ENCODE measurements around the gene RTP2. TPM values are rescaled to one million over a fixed set of nuclear protein-coding genes. Genes with fewer than 3 reads are reported as not detected.

The RTP2 gene
- total RNA-seq, 1 donor from 2014 or later: not detected

DNA sequence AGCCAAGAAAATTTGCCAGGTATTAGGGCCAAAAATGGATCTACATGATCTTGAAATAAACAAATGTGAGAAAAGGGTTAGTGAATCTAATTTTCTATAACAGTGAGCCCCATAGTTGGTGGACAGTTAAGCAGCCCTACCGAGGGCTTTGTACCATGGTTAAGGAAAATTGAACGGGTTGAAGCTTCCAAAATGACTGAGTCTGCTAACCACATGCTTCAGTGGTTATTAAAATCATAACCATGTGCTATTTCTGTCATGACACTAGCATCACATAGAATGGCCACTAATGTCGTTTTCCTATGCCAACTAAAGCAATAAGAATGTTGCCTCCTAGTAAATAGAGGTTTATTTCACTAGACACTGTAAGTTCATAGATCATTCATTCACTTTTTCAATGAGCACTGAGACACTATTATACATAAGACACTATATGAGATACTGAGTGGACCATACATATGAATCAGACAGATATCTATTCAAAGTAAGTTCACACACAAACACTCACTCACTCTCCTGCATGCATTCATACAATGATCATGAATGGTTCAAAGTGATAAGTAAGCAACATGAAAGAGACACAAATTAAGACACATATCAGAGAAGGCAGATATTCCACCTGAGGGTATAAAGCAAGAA lies 36.5 kb downstream of the RTP2 start:
- Mint-ChIP-seq H3K9me3 (no peaks in the 10 kb centered on the region), H3K27me3 (ENCODE audit: insufficient read depth, low read depth) (peaks cover 16% of the 10 kb centered on the region), H3K4me3 (no peak overlapping the region), H3K4me1 (peaks cover 8% of the 10 kb centered on the region), H3K27ac (no peak overlapping the region), H3K36me3 (no peaks in the 10 kb centered on the region)
- peaks cover 6% of the 10 kb centered on the region for H3F3A ChIP-seq (ENCODE audit: low read depth)
- peaks cover 27% of the 10 kb centered on the region for H3K27me3 ChIP-seq
- no peak for DNase-seq (ENCODE audit: low spot score)
- no peak overlapping the region for H3K4me3 ChIP-seq
- no peaks in the 10 kb centered on the region for H3K79me2 ChIP-seq (ENCODE audit: low read depth)
- TF ChIP-seq CTCF (IDR thresholded peaks at IDR 0.05): no peak
- no peak for TF ChIP-seq EZH2 (IDR thresholded peaks at IDR 0.05)
- TF ChIP-seq EZH2phosphoT487 (IDR thresholded peaks at IDR 0.05): no peak
- H3K9ac ChIP-seq: no peak overlapping the region
- no peak overlapping the region for H3K4me2 ChIP-seq
- no peaks in the 10 kb centered on the region for H3K36me3 ChIP-seq
- H3K9me3 ChIP-seq (ENCODE audit: low read depth): no peaks in the 10 kb centered on the region
- H2AFZ ChIP-seq (replicated peaks): no peak overlapping the region
- peaks cover 2% of the 10 kb centered on the region for H3K4me1 ChIP-seq
- peaks cover 4% of the 10 kb centered on the region for H4K20me1 ChIP-seq (ENCODE audit: low read depth)
- H3K27ac ChIP-seq: no peak overlapping the region

DNA sequence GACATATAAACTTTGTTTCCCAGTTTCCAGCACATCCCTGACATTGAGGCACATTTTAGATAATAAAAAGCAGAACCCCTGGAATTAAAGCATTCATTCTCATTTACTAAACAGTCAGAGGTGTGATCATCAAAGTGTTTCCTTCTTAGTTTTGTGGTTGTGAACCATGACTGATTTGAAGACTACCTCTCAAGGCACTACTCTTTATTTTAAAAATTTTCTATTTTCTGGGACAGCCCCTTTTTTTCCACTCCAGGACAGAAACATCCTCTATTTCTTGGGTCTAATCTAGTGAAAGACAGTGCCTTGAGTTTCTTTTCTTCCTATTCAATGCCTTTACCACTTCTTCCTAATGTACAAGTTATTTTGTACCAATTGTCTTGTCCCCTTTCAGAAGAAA lies 37.3 kb downstream of the RTP2 start:
- H3F3A ChIP-seq (ENCODE audit: low read depth): no peaks in the 10 kb centered on the region
- no peak overlapping the region for H3K4me3 ChIP-seq
- no peaks in the 10 kb centered on the region for H3K9me3 ChIP-seq (ENCODE audit: low read depth)
- Mint-ChIP-seq H3K4me1 (peaks cover 4% of the 10 kb centered on the region), H3K27me3 (ENCODE audit: insufficient read depth, low read depth) (peaks cover 12% of the 10 kb centered on the region), H3K9me3 (no peaks in the 10 kb centered on the region), H3K27ac (no peak overlapping the region), H3K4me3 (no peak overlapping the region), H3K36me3 (no peaks in the 10 kb centered on the region)
- no peaks in the 10 kb centered on the region for H3K36me3 ChIP-seq
- DNase-seq (ENCODE audit: low spot score): no peak
- H3K9ac ChIP-seq: no peak overlapping the region
- no peak overlapping the region for H3K27ac ChIP-seq
- no peak overlapping the region for H3K4me2 ChIP-seq
- peaks cover 3% of the 10 kb centered on the region for H4K20me1 ChIP-seq (ENCODE audit: low read depth)
- no peak overlapping the region for H2AFZ ChIP-seq (replicated peaks)
- no peaks in the 10 kb centered on the region for H3K79me2 ChIP-seq (ENCODE audit: low read depth)
- H3K27me3 ChIP-seq: peaks cover 19% of the 10 kb centered on the region
- TF ChIP-seq CTCF (IDR thresholded peaks at IDR 0.05) (no peak), EZH2 (IDR thresholded peaks at IDR 0.05) (no peak)
- peaks cover 2% of the 10 kb centered on the region for H3K4me1 ChIP-seq

DNA sequence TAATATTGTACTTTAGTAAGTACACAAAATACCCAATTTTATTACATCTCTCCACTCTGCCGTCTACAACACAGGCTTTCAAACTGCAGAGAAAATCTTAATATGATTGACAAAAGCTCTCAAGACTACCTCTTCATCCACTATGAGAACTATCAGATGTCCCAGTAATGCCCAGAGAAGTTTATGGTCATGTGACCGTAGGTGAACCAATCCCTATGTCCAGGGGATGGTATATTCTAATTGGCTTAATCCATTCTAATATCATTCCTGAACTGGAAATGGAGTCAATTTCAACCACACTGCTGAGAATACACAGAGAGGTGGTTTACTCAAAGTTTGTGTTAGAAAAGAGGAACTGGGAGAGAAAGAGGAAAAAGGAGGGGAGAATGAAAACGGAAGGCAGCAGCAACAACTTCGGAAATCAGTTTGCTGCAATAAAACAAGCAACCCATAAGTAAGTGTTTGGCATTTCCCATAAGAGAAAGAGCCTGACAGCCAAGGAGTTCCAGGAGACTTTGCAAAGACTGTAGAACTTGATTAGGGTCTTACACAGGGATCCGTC lies 39.4 kb downstream of the RTP2 start:
- Histone ChIP-seq H3K4me1 (no peaks in the 10 kb centered on the region), H2AFZ (replicated peaks) (no peak overlapping the region), H4K20me1 (ENCODE audit: low read depth) (no peaks in the 10 kb centered on the region), H3K36me3 (no peaks in the 10 kb centered on the region), H3K9ac (no peak overlapping the region), H3F3A (ENCODE audit: low read depth) (no peaks in the 10 kb centered on the region), H3K4me3 (no peak overlapping the region), H3K9me3 (ENCODE audit: low read depth) (no peaks in the 10 kb centered on the region), H3K27ac (no peak overlapping the region), H3K27me3 (peaks cover 3% of the 10 kb centered on the region), H3K4me2 (no peak overlapping the region), H3K79me2 (ENCODE audit: low read depth) (no peaks in the 10 kb centered on the region)
- Mint-ChIP-seq H3K36me3 (no peaks in the 10 kb centered on the region), H3K9me3 (no peaks in the 10 kb centered on the region), H3K27ac (no peak overlapping the region), H3K27me3 (ENCODE audit: insufficient read depth, low read depth) (peaks cover 3% of the 10 kb centered on the region), H3K4me3 (no peak overlapping the region), H3K4me1 (no peaks in the 10 kb centered on the region)
- no peak for TF ChIP-seq EZH2phosphoT487 (IDR thresholded peaks at IDR 0.05)
- TF ChIP-seq EZH2 (IDR thresholded peaks at IDR 0.05): no peak
- no peak for TF ChIP-seq CTCF (IDR thresholded peaks at IDR 0.05)
- no peak for DNase-seq (ENCODE audit: low spot score)

Measured in neural progenitor cell (in vitro differentiated cells).